NT2/D1 (cell line): Measurements from ENCODE around the gene OPCML.

Experiments
- DNase-seq: peaks from one replicate; pipeline ENCODE4 v3.0.0-alpha.2; 2011; ENCODE audit warnings: low read depth, low spot score
- H3K27me3 ChIP-seq: 2 replicates; pipeline ENCODE4 v1.6.0; 2011; ENCODE audit warnings: mild to moderate bottlenecking; ENCODE audit not compliant: insufficient read length, insufficient read depth
- H3K36me3 ChIP-seq: 2 replicates; pipeline ENCODE4 v1.6.1; 2011; ENCODE audit warnings: mild to moderate bottlenecking, low read length, mixed read lengths; ENCODE audit not compliant: insufficient read depth, insufficient read length
- H3K4me1 ChIP-seq: 2 replicates; pipeline ENCODE4 v1.5.1; 2011; ENCODE audit not compliant: insufficient read depth, insufficient read length
- H3K4me3 ChIP-seq: 2 replicates; pipeline ENCODE4 v1.5.1; 2011; ENCODE audit warnings: low read depth; ENCODE audit not compliant: insufficient read length
- H3K9ac ChIP-seq: 2 replicates; pipeline ENCODE4 v1.6.0; 2011; ENCODE audit warnings: low read depth; ENCODE audit not compliant: insufficient read length
- H3K9me3 ChIP-seq: 2 replicates; pipeline ENCODE4 v1.5.1; 2011; ENCODE audit warnings: mild to moderate bottlenecking, low read length; ENCODE audit not compliant: insufficient read depth
- SUZ12 ChIP-seq: IDR thresholded peaks from 2 replicates; pipeline ENCODE4 v1.6.1; 2011; ENCODE audit not compliant: insufficient read length, insufficient read depth; ENCODE audit errors: extremely low read depth
- YY1 ChIP-seq: IDR thresholded peaks from 2 replicates; pipeline ENCODE4 v1.6.1; 2011; ENCODE audit not compliant: insufficient read length, insufficient read depth
- ZNF274 ChIP-seq: IDR thresholded peaks from 2 replicates; pipeline ENCODE4 v1.6.1; 2011; ENCODE audit warnings: mild to moderate bottlenecking, low read depth, low read length

Gene OPCML

DNA sequence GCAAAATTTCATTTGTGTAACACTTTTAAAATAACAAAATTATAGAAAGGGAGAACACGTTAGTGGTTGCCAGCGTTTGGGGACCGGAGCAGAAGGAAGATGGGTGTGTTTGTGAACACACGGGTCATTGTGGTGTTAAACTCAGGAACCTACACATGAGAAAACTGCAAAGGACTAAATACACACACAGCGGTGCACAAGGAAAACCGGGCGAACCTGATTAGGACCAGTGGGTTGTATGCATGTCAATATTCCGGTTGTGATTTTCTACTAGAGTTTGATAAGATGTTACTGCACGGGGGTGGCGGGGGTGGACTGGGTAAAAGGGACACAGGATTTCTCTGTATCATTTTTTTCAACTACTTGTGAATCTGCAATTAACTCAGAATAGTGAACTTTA, 351.2 kb downstream of the OPCML start:
- no peaks in the 10 kb centered on the region for H3K4me1 ChIP-seq
- H3K9ac ChIP-seq: no peak overlapping the region
- no peaks in the 10 kb centered on the region for H3K27me3 ChIP-seq
- no peaks in the 10 kb centered on the region for H3K9me3 ChIP-seq
- TF ChIP-seq SUZ12: no peak
- TF ChIP-seq YY1: no peak
- TF ChIP-seq ZNF274: no peak
- H3K36me3 ChIP-seq: no peaks in the 10 kb centered on the region
- no peak for DNase-seq
- H3K4me3 ChIP-seq: no peak overlapping the region

GRCh38 chr11:133180201-133180600, 352.1 kb downstream of the OPCML start:
- Histone ChIP-seq H3K4me3 (no peak overlapping the region), H3K36me3 (no peaks in the 10 kb centered on the region), H3K4me1 (no peaks in the 10 kb centered on the region), H3K9me3 (no peaks in the 10 kb centered on the region), H3K27me3 (no peaks in the 10 kb centered on the region), H3K9ac (no peak overlapping the region)
- TF ChIP-seq SUZ12 (no peak), ZNF274 (no peak), YY1 (no peak)
- DNase-seq: no peak

GRCh38 chr11:133176748-133177147, 355.6 kb downstream of the OPCML start:
- DNase-seq: no peak
- no peaks in the 10 kb centered on the region for H3K4me1 ChIP-seq
- H3K4me3 ChIP-seq: no peak overlapping the region
- H3K9me3 ChIP-seq: no peaks in the 10 kb centered on the region
- TF ChIP-seq ZNF274: no peak
- TF ChIP-seq SUZ12: no peak
- TF ChIP-seq YY1: no peak
- H3K9ac ChIP-seq: no peak overlapping the region
- no peaks in the 10 kb centered on the region for H3K27me3 ChIP-seq
- H3K36me3 ChIP-seq: no peaks in the 10 kb centered on the region

- no peak overlapping the region for H3K4me3 ChIP-seq
- no peak for DNase-seq
These were observed 357.2 kb downstream of the OPCML start for GRCh38 chr11:133175103-133175502.

GRCh38 chr11:133173810-133174412, 358.4 kb downstream of the OPCML start:
- H3K9ac ChIP-seq: no peak overlapping the region
- H3K4me1 ChIP-seq: no peaks in the 10 kb centered on the region
- H3K9me3 ChIP-seq: no peaks in the 10 kb centered on the region
- no peaks in the 10 kb centered on the region for H3K36me3 ChIP-seq
- DNase-seq: no peak
- TF ChIP-seq YY1: no peak
- no peak for TF ChIP-seq SUZ12
- TF ChIP-seq ZNF274: no peak
- H3K4me3 ChIP-seq: no peak overlapping the region
- H3K27me3 ChIP-seq: no peaks in the 10 kb centered on the region

More at GRCh38 chr11:133175103-133175502, 357.2 kb downstream of the OPCML start:
- no peaks in the 10 kb centered on the region for H3K9me3 ChIP-seq
- no peaks in the 10 kb centered on the region for H3K27me3 ChIP-seq
- no peak overlapping the region for H3K9ac ChIP-seq
- no peaks in the 10 kb centered on the region for H3K4me1 ChIP-seq
- H3K36me3 ChIP-seq: no peaks in the 10 kb centered on the region
- TF ChIP-seq ZNF274 (no peak), YY1 (no peak)

DNA sequence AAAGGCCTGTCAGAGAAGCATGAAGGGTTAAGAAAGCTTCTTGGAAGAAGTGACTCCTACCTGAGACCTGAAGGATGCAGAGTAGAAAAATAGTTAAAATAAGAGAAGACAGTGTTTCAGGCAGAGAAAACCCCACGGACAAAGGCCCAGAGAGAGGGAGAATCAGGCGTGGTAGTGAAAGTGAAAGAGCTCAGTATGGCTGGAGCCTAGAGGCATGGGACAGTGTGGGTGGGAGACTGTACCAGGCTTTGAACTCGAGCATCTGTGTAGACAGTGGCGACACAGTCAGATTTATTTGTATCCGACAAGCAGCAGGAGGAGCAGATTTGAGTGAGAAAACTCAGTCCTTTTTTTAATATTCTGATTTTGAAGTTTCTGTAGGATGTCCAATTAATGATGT, 360.0 kb downstream of the OPCML start:
- DNase-seq: no peak
- Histone ChIP-seq H3K4me3 (no peak overlapping the region), H3K27me3 (no peaks in the 10 kb centered on the region), H3K9ac (no peak overlapping the region), H3K9me3 (no peaks in the 10 kb centered on the region), H3K4me1 (no peaks in the 10 kb centered on the region), H3K36me3 (no peaks in the 10 kb centered on the region)
- TF ChIP-seq ZNF274 (no peak), SUZ12 (no peak), YY1 (no peak)

DNA sequence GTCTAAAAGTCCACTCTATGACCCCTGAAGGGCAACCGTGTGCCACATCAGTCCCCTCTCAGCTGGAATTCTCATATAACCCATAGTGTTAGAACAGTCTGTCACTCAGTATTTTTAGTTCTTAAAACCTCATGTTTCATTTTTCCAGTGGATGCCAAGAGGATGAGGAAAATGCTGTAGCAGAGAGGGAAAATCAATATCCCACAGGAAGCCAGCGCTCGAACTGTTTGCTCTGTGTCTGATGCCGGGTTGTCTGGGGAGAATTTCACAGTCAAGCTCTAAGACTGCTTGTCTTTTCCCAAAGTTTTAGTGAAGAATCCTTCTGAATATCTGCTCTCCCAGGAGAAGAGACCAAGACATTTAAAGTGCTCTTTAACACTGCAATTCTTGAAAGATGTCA, 360.9 kb downstream of the OPCML start:
- TF ChIP-seq SUZ12: no peak
- no peak for TF ChIP-seq ZNF274
- no peak for TF ChIP-seq YY1
- no peak for DNase-seq
- no peaks in the 10 kb centered on the region for H3K27me3 ChIP-seq
- H3K9me3 ChIP-seq: no peaks in the 10 kb centered on the region
- no peaks in the 10 kb centered on the region for H3K36me3 ChIP-seq
- H3K9ac ChIP-seq: no peak overlapping the region
- no peaks in the 10 kb centered on the region for H3K4me1 ChIP-seq
- H3K4me3 ChIP-seq: no peak overlapping the region
